Liver (tissue), 9 donors: Measurements from ENCODE around the gene CCS. TPM values are rescaled to one million over a fixed set of nuclear protein-coding genes. Genes with fewer than 3 reads are reported as not detected.

ENCODE experiments used
- DNase-seq: peaks from one replicate; pipeline ENCODE4 v3.0.0-alpha.2; 2017; ENCODE audit warnings: low spot score
- H3K27ac ChIP-seq, 2 donors: one replicate each; pipeline ENCODE4 v1.7.0; 2013; ENCODE audit warnings: inconsistent platforms in 2 of 2, low read length in 2 of 2, control low read depth in 1 of 2, low read depth in 1 of 2, mild to moderate bottlenecking in 1 of 2
- H3K27me3 ChIP-seq, 4 donors: one replicate each; pipeline versions ENCODE4 v1.6.1 to v1.7.0; 2013; ENCODE audit warnings: low read length in 3 of 4, inconsistent platforms in 1 of 4, mild to moderate bottlenecking in 1 of 4, moderate library complexity in 1 of 4; ENCODE audit not compliant: control insufficient read depth in 4 of 4, insufficient read depth in 4 of 4
- H3K36me3 ChIP-seq, 4 donors: one replicate each; pipeline versions ENCODE4 v1.6.1 to v1.7.0; 2013; ENCODE audit warnings: low read length in 3 of 4, mild to moderate bottlenecking in 3 of 4, low read depth in 1 of 4, moderate library complexity in 1 of 4; ENCODE audit not compliant: control insufficient read depth in 4 of 4, insufficient read depth in 3 of 4
- H3K4me1 ChIP-seq, 4 donors: one replicate each; pipeline versions ENCODE4 v1.6.1 to v1.7.0; 2013; ENCODE audit warnings: low read length in 3 of 4, mild to moderate bottlenecking in 3 of 4, moderate library complexity in 1 of 4; ENCODE audit not compliant: control insufficient read depth in 4 of 4, insufficient read depth in 4 of 4
- H3K4me3 ChIP-seq, 3 donors: one replicate each; pipeline versions ENCODE4 v1.6.1 to v1.7.0; 2013; ENCODE audit warnings: low read length in 3 of 3, control low read depth in 1 of 3, low read depth in 1 of 3, mild to moderate bottlenecking in 1 of 3
- H3K9ac ChIP-seq, 2 donors: one replicate each; pipeline ENCODE4 v1.7.0; 2013; ENCODE audit warnings: low read length in 2 of 2, mild to moderate bottlenecking in 2 of 2, moderate library complexity in 2 of 2, control low read depth in 1 of 2, low read depth in 1 of 2
- H3K9me3 ChIP-seq, 4 donors: one replicate each; pipeline versions ENCODE4 v1.6.1 to v1.7.0; 2013; ENCODE audit warnings: low read length in 3 of 4; ENCODE audit not compliant: control insufficient read depth in 4 of 4
- EGR1 ChIP-seq, 2 donors: IDR thresholded peaks; 2 replicates each; pipeline ENCODE4 v1.6.1; 2016 to 2018; ENCODE audit warnings: antibody characterized with exemption in 2 of 2, low read depth in 2 of 2
- FOXA1 ChIP-seq: IDR thresholded peaks from 2 replicates; pipeline ENCODE4 v1.6.1; 2016; ENCODE audit warnings: antibody characterized with exemption
- FOXA2 ChIP-seq: IDR thresholded peaks from 2 replicates; pipeline ENCODE4 v1.6.1; 2016; ENCODE audit warnings: antibody characterized with exemption
- HNF4A ChIP-seq, 2 donors: conservative IDR thresholded peaks; 2 replicates each; pipeline ENCODE4 v1.6.1; 2016; ENCODE audit warnings: antibody characterized with exemption in 2 of 2, mild to moderate bottlenecking in 2 of 2
- JUND ChIP-seq, 2 donors: IDR thresholded peaks; 2 replicates each; pipeline ENCODE4 v1.6.1; 2016; ENCODE audit warnings: antibody characterized with exemption in 2 of 2
- NR2F2 ChIP-seq: IDR thresholded peaks from 2 replicates; pipeline ENCODE4 v1.6.1; 2016; ENCODE audit warnings: antibody characterized with exemption
- RAD21 ChIP-seq, 2 donors: IDR thresholded peaks; 2 replicates each; pipeline ENCODE4 v1.6.1; 2016; ENCODE audit warnings: antibody characterized with exemption in 2 of 2, mild to moderate bottlenecking in 2 of 2
- RXRA ChIP-seq, 2 donors: IDR thresholded peaks; 2 replicates each; pipeline ENCODE4 v1.6.1; 2017 to 2018; ENCODE audit warnings: antibody characterized with exemption in 2 of 2, mild to moderate bottlenecking in 1 of 2
- SP1 ChIP-seq: IDR thresholded peaks from 2 replicates; pipeline ENCODE4 v1.6.1; 2018; ENCODE audit warnings: antibody characterized with exemption, mild to moderate bottlenecking
- TAF1 ChIP-seq: conservative IDR thresholded peaks from 2 replicates; pipeline ENCODE4 v1.6.1; 2016; ENCODE audit warnings: antibody characterized with exemption, mild to moderate bottlenecking
- YY1 ChIP-seq: IDR thresholded peaks from 2 replicates; pipeline ENCODE4 v1.6.1; 2016; ENCODE audit warnings: antibody characterized with exemption, mild to moderate bottlenecking
- WGBS: extraction: QIAGEN DNeasy Blood & Tissue Kit; methylation state at CpG from one replicate; pipeline ENCODE4 v1.1.7; 2013; 5-methylcytosine and 5-hydroxymethylcytosine counted together
- polyA plus RNA-seq, 2 donors: library from polyadenylated mRNA; stranded (reverse) in 1 of 2; unstranded in 1 of 2; fragments of 200-250 nt in 1 of 2; fragments of >200 nt in 1 of 2; fragmentation: Nextera tagmentation in 1 of 2; extraction: Ambion mirVana in 1 of 2; gene quantifications; one replicate each; pipeline versions ENCODE4 v1.2.1 to v1.2.3, GENCODE V29; 2013 to 2015
- total RNA-seq, 2 donors: library from RNA; depleted of rRNA; stranded (reverse); fragments of >200 nt; gene quantifications; one replicate each; pipeline ENCODE4 v1.2.3, GENCODE V29; 2014
- TF ChIP-seq, protein P1 (sequence below): IDR thresholded peaks from 2 replicates; pipeline ENCODE4 v1.6.1; 2016; ENCODE audit warnings: antibody characterized with exemption
- TF ChIP-seq, protein P2 (sequence below): IDR thresholded peaks from 2 replicates; pipeline ENCODE4 v1.6.1; 2016; ENCODE audit warnings: antibody characterized with exemption
- TF ChIP-seq, protein P3 (sequence below): IDR thresholded peaks from 2 replicates; pipeline ENCODE4 v1.6.1; 2016; ENCODE audit warnings: antibody characterized with exemption, mild to moderate bottlenecking
- TF ChIP-seq, protein P4 (sequence below): fragments of 150-350 bp; IDR thresholded peaks from 2 replicates; pipeline ENCODE4 v1.5.1; 2017; ENCODE audit warnings: improper control_type of control experiment, low read depth, low read length; ENCODE audit not compliant: missing input control
- TF ChIP-seq, protein P5 (sequence below): IDR thresholded peaks from 2 replicates; pipeline ENCODE4 v1.6.1; 2016; ENCODE audit warnings: antibody characterized with exemption
- donor health status: healthy.
- donor health status: healthy.
- donor health status: healthy.
- donor health status: healthy.
- donor health status: healthy.

CCS gene
- total and polyA plus RNA-seq, 4 donors, result 30.2 to 80.2 (median 46.8) TPM

DNA sequence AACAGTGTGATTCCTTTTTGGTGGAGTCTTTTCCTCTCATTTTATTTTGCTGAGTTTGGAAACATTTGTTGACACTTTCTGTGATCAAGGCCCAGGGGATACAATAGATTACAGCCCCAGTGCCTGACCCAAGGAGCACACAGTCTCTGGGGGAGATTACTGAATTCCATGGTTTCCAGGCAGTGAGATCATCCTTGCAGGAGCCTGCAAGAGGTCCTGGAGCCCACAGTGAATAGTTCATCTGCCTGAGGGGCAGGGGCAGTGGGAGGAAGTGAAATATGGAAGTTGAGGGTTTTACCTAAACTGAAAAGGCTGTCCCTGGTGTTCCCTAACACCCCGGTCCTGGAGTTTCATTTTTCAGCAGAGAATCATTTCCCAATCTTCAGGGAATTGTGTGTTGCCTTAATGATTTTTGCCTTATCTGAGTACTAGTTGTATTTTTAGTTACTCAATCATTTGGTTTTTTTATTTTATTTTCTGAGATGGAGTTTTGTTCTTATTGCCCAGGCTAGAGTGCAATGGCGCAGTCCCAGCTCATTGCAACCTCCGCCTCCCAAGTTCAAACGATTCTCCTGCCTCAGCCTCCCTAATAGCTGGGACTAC, 7.7 kb downstream of the CCS start:
- Histone ChIP-seq H3K36me3 (peaks cover 3 to 10% (median 6%) of the 10 kb centered on the region in 4 donors), H3K9me3 (no peaks in the 10 kb centered on the region), H3K27me3 (no peaks in the 10 kb centered on the region), H3K4me1 (peaks cover 20 to 59% (median 45%) of the 10 kb centered on the region in 4 donors), H3K4me3 (no peak overlapping the region), H3K9ac (no peak overlapping the region), H3K27ac (peak overlapping the region; percentile 75 to 88)
- TF ChIP-seq HNF4A (conservative IDR thresholded peaks at IDR 0.05) (peak; percentile 49 to 54), FOXA1 (no peak), RAD21 (IDR thresholded peaks at IDR 0.05) (peak in 1 of 2 donors; percentile 3), SP1 (peak; percentile 45), EGR1 (IDR thresholded peaks at IDR 0.05; ENCODE audit: low read depth in 2 of 2) (no peak), JUND (IDR thresholded peaks at IDR 0.05) (peak in 1 of 2 donors; percentile 44), RXRA (IDR thresholded peaks at IDR 0.05) (peak; percentile 32 to 61)
- TF ChIP-seq, protein P1, sequence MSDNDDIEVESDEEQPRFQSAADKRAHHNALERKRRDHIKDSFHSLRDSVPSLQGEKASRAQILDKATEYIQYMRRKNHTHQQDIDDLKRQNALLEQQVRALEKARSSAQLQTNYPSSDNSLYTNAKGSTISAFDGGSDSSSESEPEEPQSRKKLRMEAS, result peak; percentile 33
- no peak for DNase-seq
- 36% methylated on average over 4 of the region's 4 CpGs for WGBS

DNA sequence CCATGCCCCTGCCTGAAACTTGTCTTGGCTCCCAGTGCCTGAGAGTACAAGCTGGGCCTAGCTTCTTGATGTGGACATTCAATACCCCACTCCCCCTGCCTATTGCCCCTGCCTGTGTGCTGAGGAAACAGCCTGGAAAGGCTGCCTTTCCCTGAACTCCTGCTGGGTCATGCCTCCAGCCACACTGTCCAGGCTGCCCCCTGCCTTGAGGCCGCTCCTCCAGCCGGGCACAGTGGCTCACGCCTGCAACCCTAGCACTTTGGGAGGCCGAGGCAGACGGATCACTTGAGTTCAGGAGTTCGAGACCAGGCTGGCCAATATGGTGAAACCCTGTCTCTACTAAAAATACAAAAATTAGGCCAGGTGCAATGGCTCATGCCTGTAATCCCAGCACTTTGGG, 10.1 kb downstream of the CCS start:
- H3K36me3 ChIP-seq, result peaks cover 3 to 14% (median 8%) of the 10 kb centered on the region in 4 donors
- peak overlapping the region in 1 of 2 donors; percentile 8 for H3K27ac ChIP-seq
- H3K4me1 ChIP-seq, result peaks cover 20 to 75% (median 56%) of the 10 kb centered on the region in 4 donors
- no peaks in the 10 kb centered on the region for H3K27me3 ChIP-seq
- WGBS, result 86% methylated on average over 6 of the region's 6 CpGs
- TF ChIP-seq, protein P2, sequence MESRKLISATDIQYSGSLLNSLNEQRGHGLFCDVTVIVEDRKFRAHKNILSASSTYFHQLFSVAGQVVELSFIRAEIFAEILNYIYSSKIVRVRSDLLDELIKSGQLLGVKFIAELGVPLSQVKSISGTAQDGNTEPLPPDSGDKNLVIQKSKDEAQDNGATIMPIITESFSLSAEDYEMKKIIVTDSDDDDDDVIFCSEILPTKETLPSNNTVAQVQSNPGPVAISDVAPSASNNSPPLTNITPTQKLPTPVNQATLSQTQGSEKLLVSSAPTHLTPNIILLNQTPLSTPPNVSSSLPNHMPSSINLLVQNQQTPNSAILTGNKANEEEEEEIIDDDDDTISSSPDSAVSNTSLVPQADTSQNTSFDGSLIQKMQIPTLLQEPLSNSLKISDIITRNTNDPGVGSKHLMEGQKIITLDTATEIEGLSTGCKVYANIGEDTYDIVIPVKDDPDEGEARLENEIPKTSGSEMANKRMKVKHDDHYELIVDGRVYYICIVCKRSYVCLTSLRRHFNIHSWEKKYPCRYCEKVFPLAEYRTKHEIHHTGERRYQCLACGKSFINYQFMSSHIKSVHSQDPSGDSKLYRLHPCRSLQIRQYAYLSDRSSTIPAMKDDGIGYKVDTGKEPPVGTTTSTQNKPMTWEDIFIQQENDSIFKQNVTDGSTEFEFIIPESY, result no peak
- TF ChIP-seq, protein P1, result no peak
- TF ChIP-seq JUND (IDR thresholded peaks at IDR 0.05), result no peak
- no peak for TF ChIP-seq FOXA2
- TF ChIP-seq, protein P3, sequence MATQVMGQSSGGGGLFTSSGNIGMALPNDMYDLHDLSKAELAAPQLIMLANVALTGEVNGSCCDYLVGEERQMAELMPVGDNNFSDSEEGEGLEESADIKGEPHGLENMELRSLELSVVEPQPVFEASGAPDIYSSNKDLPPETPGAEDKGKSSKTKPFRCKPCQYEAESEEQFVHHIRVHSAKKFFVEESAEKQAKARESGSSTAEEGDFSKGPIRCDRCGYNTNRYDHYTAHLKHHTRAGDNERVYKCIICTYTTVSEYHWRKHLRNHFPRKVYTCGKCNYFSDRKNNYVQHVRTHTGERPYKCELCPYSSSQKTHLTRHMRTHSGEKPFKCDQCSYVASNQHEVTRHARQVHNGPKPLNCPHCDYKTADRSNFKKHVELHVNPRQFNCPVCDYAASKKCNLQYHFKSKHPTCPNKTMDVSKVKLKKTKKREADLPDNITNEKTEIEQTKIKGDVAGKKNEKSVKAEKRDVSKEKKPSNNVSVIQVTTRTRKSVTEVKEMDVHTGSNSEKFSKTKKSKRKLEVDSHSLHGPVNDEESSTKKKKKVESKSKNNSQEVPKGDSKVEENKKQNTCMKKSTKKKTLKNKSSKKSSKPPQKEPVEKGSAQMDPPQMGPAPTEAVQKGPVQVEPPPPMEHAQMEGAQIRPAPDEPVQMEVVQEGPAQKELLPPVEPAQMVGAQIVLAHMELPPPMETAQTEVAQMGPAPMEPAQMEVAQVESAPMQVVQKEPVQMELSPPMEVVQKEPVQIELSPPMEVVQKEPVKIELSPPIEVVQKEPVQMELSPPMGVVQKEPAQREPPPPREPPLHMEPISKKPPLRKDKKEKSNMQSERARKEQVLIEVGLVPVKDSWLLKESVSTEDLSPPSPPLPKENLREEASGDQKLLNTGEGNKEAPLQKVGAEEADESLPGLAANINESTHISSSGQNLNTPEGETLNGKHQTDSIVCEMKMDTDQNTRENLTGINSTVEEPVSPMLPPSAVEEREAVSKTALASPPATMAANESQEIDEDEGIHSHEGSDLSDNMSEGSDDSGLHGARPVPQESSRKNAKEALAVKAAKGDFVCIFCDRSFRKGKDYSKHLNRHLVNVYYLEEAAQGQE, result no peak
- TF ChIP-seq, protein P4, sequence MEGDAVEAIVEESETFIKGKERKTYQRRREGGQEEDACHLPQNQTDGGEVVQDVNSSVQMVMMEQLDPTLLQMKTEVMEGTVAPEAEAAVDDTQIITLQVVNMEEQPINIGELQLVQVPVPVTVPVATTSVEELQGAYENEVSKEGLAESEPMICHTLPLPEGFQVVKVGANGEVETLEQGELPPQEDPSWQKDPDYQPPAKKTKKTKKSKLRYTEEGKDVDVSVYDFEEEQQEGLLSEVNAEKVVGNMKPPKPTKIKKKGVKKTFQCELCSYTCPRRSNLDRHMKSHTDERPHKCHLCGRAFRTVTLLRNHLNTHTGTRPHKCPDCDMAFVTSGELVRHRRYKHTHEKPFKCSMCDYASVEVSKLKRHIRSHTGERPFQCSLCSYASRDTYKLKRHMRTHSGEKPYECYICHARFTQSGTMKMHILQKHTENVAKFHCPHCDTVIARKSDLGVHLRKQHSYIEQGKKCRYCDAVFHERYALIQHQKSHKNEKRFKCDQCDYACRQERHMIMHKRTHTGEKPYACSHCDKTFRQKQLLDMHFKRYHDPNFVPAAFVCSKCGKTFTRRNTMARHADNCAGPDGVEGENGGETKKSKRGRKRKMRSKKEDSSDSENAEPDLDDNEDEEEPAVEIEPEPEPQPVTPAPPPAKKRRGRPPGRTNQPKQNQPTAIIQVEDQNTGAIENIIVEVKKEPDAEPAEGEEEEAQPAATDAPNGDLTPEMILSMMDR, result no peak
- no peak for TF ChIP-seq FOXA1
- TF ChIP-seq NR2F2, result no peak
- TF ChIP-seq TAF1, result no peak
- TF ChIP-seq YY1, result no peak
- TF ChIP-seq EGR1 (IDR thresholded peaks at IDR 0.05; ENCODE audit: low read depth in 2 of 2), result no peak
- no peak for TF ChIP-seq HNF4A (conservative IDR thresholded peaks at IDR 0.05)
- TF ChIP-seq, protein P5, sequence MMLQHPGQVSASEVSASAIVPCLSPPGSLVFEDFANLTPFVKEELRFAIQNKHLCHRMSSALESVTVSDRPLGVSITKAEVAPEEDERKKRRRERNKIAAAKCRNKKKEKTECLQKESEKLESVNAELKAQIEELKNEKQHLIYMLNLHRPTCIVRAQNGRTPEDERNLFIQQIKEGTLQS, result no peak
- no peak for TF ChIP-seq SP1
- no peak overlapping the region for H3K4me3 ChIP-seq
- DNase-seq, result no peak
- no peak overlapping the region for H3K9ac ChIP-seq
- no peaks in the 10 kb centered on the region for H3K9me3 ChIP-seq
